Measurements from ENCODE around the gene TDRD15.

GRCh38 chr2:21098294-21098693 lies 25.5 kb upstream of the TDRD15 start:
- TF ChIP-seq CTCF (IDR thresholded peaks at IDR 0.05; ENCODE audit: low read length) (no peak), EZH2 (optimal IDR thresholded peaks at IDR 0.05; ENCODE audit: low read depth, low read length) (no peak), EZH2phosphoT487 (IDR thresholded peaks at IDR 0.05; ENCODE audit: low read length) (no peak)
